GM23338 (cell line): ENCODE data around the gene PPM1H. TPM values are rescaled to one million over a fixed set of nuclear protein-coding genes. Genes with fewer than 3 reads are reported as not detected.

Experiments
- ATAC-seq: fragments of 200-7000 bp; cut with Tn5 transposase; 3 replicates; pipeline ENCODE4 v1.9.1; 2020
- DNase-seq: peaks from one replicate; pipeline ENCODE4 v3.0.0-alpha.2; 2015; ENCODE audit warnings: low spot score
- H2AFZ ChIP-seq: fragments of 200-600 bp; sonication (generic); 2 replicates; pipeline ENCODE4 v1.8.0; 2016; ENCODE audit warnings: antibody characterized with exemption, mild to moderate bottlenecking, moderate library complexity
- H3F3A ChIP-seq: fragments of 200-600 bp; sonication (generic); replicated peaks from 2 replicates; pipeline ENCODE4 v1.8.0; 2017; ENCODE audit warnings: antibody characterized with exemption, mixed run types, low read depth
- H3K27ac ChIP-seq: fragments of 200-600 bp; sonication (generic); 2 replicates; pipeline ENCODE4 v1.6.1; 2016; ENCODE audit warnings: low read depth
- H3K27me3 ChIP-seq: fragments of 200-600 bp; sonication (generic); 2 replicates; pipeline ENCODE4 v1.8.0; 2016; ENCODE audit warnings: mild to moderate bottlenecking, mixed run types, moderate library complexity; ENCODE audit not compliant: insufficient read depth
- H3K36me3 ChIP-seq: fragments of 200-600 bp; sonication (generic); 2 replicates; pipeline ENCODE4 v1.8.0; 2016; ENCODE audit warnings: mild to moderate bottlenecking; ENCODE audit not compliant: insufficient read depth
- H3K4me1 ChIP-seq: fragments of 200-600 bp; sonication (generic); 2 replicates; pipeline ENCODE4 v1.8.0; 2016; ENCODE audit warnings: mild to moderate bottlenecking, moderate library complexity; ENCODE audit not compliant: insufficient read depth
- H3K4me2 ChIP-seq: fragments of 200-600 bp; sonication (generic); 2 replicates; pipeline ENCODE4 v1.7.1; 2017; ENCODE audit warnings: mixed run types
- H3K4me3 ChIP-seq: fragments of 200-600 bp; sonication (generic); 2 replicates; pipeline ENCODE4 v1.6.1; 2016; ENCODE audit warnings: mixed run types
- H3K79me2 ChIP-seq: fragments of 200-600 bp; sonication (generic); replicated peaks from 2 replicates; pipeline ENCODE4 v1.8.0; 2017; ENCODE audit warnings: mild to moderate bottlenecking; ENCODE audit not compliant: insufficient read depth
- H3K9me2 ChIP-seq: fragments of 200-600 bp; sonication (generic); 2 replicates; pipeline ENCODE4 v1.8.0; 2017; ENCODE audit not compliant: insufficient read depth
- H4K20me1 ChIP-seq: fragments of 200-600 bp; sonication (generic); replicated peaks from 2 replicates; pipeline ENCODE4 v1.8.0; 2017; ENCODE audit warnings: mild to moderate bottlenecking; ENCODE audit not compliant: insufficient read depth
- H3K27ac Mint-ChIP-seq: 2 replicates; pipeline ENCODE4 v1.8.0; 2020; ENCODE audit warnings: inconsistent platforms, mild to moderate bottlenecking, moderate library complexity, mixed read lengths
- H3K27me3 Mint-ChIP-seq: 3 replicates; pipeline ENCODE4 v1.8.0; 2022; ENCODE audit warnings: low read depth, mild to moderate bottlenecking, moderate library complexity, mixed read lengths, inconsistent platforms; ENCODE audit not compliant: insufficient read depth, poor library complexity
- H3K36me3 Mint-ChIP-seq: 3 replicates; pipeline ENCODE4 v1.8.0; 2021; ENCODE audit warnings: low read depth, mild to moderate bottlenecking, inconsistent platforms, moderate library complexity, mixed read lengths
- H3K4me1 Mint-ChIP-seq: 3 replicates; pipeline ENCODE4 v1.8.0; 2020; ENCODE audit warnings: mild to moderate bottlenecking, inconsistent platforms, mixed read lengths
- H3K4me3 Mint-ChIP-seq: 3 replicates; pipeline ENCODE4 v1.8.0; 2021; ENCODE audit warnings: moderate library complexity, mild to moderate bottlenecking, inconsistent platforms, mixed read lengths
- H3K9me3 Mint-ChIP-seq: 3 replicates; pipeline ENCODE4 v1.8.0; 2020; ENCODE audit warnings: moderate library complexity, mild to moderate bottlenecking, inconsistent platforms, mixed read lengths
- CREB1 ChIP-seq: fragments of 250-450 bp; sonication (Bioruptor Pico); IDR thresholded peaks from 2 replicates; pipeline ENCODE4 v1.5.0; 2020; ENCODE audit warnings: low read depth, mild to moderate bottlenecking, moderate library complexity
- EZH2 ChIP-seq: fragments of 200-600 bp; sonication (generic); IDR thresholded peaks from one replicate; pipeline ENCODE4 v1.8.0; 2017; ENCODE audit warnings: antibody characterized with exemption, mild to moderate bottlenecking, low read depth; ENCODE audit not compliant: unreplicated experiment
- EZH2phosphoT487 ChIP-seq: fragments of 200-600 bp; sonication (generic); IDR thresholded peaks from one replicate; pipeline ENCODE4 v1.8.1; 2018; ENCODE audit warnings: antibody characterized with exemption; ENCODE audit not compliant: unreplicated experiment
- JUNB ChIP-seq: IDR thresholded peaks from one replicate; pipeline ENCODE4 v1.6.1; 2016; ENCODE audit warnings: antibody characterized with exemption; ENCODE audit not compliant: unreplicated experiment
- NANOG ChIP-seq: IDR thresholded peaks from 2 replicates; pipeline ENCODE4 v1.6.1; 2016; ENCODE audit warnings: antibody characterized with exemption, borderline replicate concordance
- POLR2AphosphoS5 ChIP-seq: IDR thresholded peaks from 2 replicates; pipeline ENCODE4 v1.6.1; 2016; ENCODE audit warnings: antibody characterized with exemption, low read depth
- STAT1 ChIP-seq: IDR thresholded peaks from one replicate; pipeline ENCODE4 v1.6.1; 2016; ENCODE audit warnings: antibody characterized with exemption; ENCODE audit not compliant: unreplicated experiment
- ZNF114 ChIP-seq: fragments of 250-450 bp; sonication (Bioruptor Pico); IDR thresholded peaks from 2 replicates; pipeline ENCODE4 v1.5.0; 2020; ENCODE audit warnings: mild to moderate bottlenecking, moderate library complexity
- ZNF331 ChIP-seq: fragments of 250-450 bp; sonication (Bioruptor Pico); IDR thresholded peaks from 2 replicates; pipeline ENCODE4 v1.5.0; 2020; ENCODE audit warnings: low read depth, mild to moderate bottlenecking, moderate library complexity
- polyA plus RNA-seq: library from polyadenylated mRNA; unstranded; fragments of >200 nt; fragmentation: Nextera tagmentation; extraction: Ambion mirVana; gene quantifications from 2 replicates; pipeline ENCODE4 v1.2.1, GENCODE V29; 2016
- total RNA-seq: library from RNA; depleted of rRNA; stranded (reverse); fragments of >200 nt; shearing (Covaris generic); gene quantifications from 2 replicates; pipeline ENCODE4 v1.2.3, GENCODE V29; 2014
- TF ChIP-seq, protein P1 (sequence below): fragments of 250-450 bp; sonication (Bioruptor Pico); IDR thresholded peaks from 2 replicates; pipeline ENCODE4 v1.5.0; 2020; ENCODE audit warnings: mild to moderate bottlenecking, moderate library complexity
- TF ChIP-seq, protein P2 (sequence below): IDR thresholded peaks from 2 replicates; pipeline ENCODE4 v1.6.1; 2016; ENCODE audit warnings: antibody characterized with exemption
- TF ChIP-seq, protein P3 (sequence below), 2 experiments: fragments of 200-600 bp in 1 of 2; sonication (generic) in 1 of 2; conservative IDR thresholded peaks; 2 replicates each; pipeline versions ENCODE4 v1.5.1 to v1.6.1; 2016 to 2017; ENCODE audit warnings: antibody characterized with exemption in 2 of 2, low read depth in 2 of 2, mild to moderate bottlenecking in 2 of 2, moderate library complexity in 1 of 2
- TF ChIP-seq, protein P4 (sequence below): IDR thresholded peaks from one replicate; pipeline ENCODE4 v1.6.1; 2018; ENCODE audit warnings: antibody characterized with exemption; ENCODE audit not compliant: unreplicated experiment

The PPM1H gene
- total and polyA plus RNA-seq, 2 experiments from 2014 or later: 11.4 to 41.2 TPM

DNA sequence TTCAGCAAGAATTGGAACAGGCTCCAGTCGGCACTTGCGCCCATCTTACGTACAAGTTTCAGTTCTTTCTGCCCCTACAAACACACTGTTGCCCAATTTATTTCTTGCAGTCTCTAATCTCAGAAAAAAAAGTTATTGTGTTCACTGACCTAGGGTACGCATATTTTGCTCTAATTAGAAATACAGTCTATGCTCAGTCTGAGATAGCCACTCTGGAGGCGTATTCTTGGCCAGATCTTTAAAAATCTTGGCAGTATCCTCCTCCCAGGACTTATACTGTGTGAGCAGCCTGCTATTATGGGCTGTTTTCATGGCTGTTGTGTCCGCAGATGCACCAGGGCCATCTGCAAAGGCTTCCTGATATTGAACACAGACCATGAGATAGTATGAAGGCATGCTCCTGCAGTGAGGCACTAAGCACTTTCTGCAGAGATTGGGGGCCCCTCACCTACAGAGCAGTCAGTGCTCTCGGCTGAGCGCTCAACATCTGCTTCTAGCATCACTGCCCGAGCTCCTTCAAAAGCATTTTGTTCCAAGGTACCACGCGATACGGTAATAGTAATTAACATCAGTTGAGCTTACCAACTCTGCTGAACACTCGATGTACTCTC lies 57.9 kb downstream of the PPM1H start:
- Histone ChIP-seq H3K27ac (no peak overlapping the region), H3K4me2 (no peak overlapping the region), H2AFZ (no peak overlapping the region), H3K4me1 (0 out of 2 replicates have a peak, but pooled peaks cover 6% of the 10 kb centered on the region), H3K4me3 (no peak overlapping the region), H3K9me2 (peaks cover 4% of the 10 kb centered on the region; the same call in 1 of the 2 replicates), H3K79me2 (peaks cover 42% of the 10 kb centered on the region), H3K36me3 (no peaks in the 10 kb centered on the region), H3K27me3 (no peaks in the 10 kb centered on the region), H3F3A (no peaks in the 10 kb centered on the region), H4K20me1 (peaks cover 12% of the 10 kb centered on the region; the same call in 1 of the 2 replicates)
- H3K9me3 Mint-ChIP-seq: no peaks in the 10 kb centered on the region; the same call in 2 of the 3 replicates
- H3K27me3 Mint-ChIP-seq: peaks cover 4% of the 10 kb centered on the region
- TF ChIP-seq, protein P1, sequence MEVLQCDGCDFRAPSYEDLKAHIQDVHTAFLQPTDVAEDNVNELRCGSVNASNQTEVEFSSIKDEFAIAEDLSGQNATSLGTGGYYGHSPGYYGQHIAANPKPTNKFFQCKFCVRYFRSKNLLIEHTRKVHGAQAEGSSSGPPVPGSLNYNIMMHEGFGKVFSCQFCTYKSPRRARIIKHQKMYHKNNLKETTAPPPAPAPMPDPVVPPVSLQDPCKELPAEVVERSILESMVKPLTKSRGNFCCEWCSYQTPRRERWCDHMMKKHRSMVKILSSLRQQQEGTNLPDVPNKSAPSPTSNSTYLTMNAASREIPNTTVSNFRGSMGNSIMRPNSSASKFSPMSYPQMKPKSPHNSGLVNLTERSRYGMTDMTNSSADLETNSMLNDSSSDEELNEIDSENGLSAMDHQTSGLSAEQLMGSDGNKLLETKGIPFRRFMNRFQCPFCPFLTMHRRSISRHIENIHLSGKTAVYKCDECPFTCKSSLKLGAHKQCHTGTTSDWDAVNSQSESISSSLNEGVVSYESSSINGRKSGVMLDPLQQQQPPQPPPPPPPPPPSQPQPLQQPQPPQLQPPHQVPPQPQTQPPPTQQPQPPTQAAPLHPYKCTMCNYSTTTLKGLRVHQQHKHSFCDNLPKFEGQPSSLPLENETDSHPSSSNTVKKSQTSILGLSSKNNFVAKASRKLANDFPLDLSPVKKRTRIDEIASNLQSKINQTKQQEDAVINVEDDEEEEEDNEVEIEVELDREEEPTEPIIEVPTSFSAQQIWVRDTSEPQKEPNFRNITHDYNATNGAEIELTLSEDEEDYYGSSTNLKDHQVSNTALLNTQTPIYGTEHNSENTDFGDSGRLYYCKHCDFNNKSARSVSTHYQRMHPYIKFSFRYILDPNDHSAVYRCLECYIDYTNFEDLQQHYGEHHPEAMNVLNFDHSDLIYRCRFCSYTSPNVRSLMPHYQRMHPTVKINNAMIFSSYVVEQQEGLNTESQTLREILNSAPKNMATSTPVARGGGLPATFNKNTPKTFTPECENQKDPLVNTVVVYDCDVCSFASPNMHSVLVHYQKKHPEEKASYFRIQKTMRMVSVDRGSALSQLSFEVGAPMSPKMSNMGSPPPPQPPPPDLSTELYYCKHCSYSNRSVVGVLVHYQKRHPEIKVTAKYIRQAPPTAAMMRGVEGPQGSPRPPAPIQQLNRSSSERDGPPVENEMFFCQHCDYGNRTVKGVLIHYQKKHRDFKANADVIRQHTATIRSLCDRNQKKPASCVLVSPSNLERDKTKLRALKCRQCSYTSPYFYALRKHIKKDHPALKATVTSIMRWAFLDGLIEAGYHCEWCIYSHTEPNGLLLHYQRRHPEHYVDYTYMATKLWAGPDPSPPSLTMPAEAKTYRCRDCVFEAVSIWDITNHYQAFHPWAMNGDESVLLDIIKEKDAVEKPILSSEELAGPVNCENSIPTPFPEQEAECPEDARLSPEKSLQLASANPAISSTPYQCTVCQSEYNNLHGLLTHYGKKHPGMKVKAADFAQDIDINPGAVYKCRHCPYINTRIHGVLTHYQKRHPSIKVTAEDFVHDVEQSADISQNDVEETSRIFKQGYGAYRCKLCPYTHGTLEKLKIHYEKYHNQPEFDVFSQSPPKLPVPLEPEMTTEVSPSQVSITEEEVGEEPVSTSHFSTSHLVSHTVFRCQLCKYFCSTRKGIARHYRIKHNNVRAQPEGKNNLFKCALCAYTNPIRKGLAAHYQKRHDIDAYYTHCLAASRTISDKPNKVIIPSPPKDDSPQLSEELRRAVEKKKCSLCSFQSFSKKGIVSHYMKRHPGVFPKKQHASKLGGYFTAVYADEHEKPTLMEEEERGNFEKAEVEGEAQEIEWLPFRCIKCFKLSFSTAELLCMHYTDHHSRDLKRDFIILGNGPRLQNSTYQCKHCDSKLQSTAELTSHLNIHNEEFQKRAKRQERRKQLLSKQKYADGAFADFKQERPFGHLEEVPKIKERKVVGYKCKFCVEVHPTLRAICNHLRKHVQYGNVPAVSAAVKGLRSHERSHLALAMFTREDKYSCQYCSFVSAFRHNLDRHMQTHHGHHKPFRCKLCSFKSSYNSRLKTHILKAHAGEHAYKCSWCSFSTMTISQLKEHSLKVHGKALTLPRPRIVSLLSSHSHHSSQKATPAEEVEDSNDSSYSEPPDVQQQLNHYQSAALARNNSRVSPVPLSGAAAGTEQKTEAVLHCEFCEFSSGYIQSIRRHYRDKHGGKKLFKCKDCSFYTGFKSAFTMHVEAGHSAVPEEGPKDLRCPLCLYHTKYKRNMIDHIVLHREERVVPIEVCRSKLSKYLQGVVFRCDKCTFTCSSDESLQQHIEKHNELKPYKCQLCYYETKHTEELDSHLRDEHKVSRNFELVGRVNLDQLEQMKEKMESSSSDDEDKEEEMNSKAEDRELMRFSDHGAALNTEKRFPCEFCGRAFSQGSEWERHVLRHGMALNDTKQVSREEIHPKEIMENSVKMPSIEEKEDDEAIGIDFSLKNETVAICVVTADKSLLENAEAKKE (CRISPR knock-in tag): no peak
- TF ChIP-seq, protein P2, sequence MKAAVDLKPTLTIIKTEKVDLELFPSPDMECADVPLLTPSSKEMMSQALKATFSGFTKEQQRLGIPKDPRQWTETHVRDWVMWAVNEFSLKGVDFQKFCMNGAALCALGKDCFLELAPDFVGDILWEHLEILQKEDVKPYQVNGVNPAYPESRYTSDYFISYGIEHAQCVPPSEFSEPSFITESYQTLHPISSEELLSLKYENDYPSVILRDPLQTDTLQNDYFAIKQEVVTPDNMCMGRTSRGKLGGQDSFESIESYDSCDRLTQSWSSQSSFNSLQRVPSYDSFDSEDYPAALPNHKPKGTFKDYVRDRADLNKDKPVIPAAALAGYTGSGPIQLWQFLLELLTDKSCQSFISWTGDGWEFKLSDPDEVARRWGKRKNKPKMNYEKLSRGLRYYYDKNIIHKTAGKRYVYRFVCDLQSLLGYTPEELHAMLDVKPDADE: no peak
- TF ChIP-seq, protein P3, sequence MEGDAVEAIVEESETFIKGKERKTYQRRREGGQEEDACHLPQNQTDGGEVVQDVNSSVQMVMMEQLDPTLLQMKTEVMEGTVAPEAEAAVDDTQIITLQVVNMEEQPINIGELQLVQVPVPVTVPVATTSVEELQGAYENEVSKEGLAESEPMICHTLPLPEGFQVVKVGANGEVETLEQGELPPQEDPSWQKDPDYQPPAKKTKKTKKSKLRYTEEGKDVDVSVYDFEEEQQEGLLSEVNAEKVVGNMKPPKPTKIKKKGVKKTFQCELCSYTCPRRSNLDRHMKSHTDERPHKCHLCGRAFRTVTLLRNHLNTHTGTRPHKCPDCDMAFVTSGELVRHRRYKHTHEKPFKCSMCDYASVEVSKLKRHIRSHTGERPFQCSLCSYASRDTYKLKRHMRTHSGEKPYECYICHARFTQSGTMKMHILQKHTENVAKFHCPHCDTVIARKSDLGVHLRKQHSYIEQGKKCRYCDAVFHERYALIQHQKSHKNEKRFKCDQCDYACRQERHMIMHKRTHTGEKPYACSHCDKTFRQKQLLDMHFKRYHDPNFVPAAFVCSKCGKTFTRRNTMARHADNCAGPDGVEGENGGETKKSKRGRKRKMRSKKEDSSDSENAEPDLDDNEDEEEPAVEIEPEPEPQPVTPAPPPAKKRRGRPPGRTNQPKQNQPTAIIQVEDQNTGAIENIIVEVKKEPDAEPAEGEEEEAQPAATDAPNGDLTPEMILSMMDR (conservative IDR thresholded peaks at IDR 0.05; ENCODE audit: low read depth in 2 of 2): no peak
- TF ChIP-seq ZNF114 (CRISPR knock-in tag) (no peak), POLR2AphosphoS5 (no peak), CREB1 (CRISPR knock-in tag) (no peak), JUNB (no peak), EZH2 (no peak), NANOG (no peak), ZNF331 (CRISPR knock-in tag) (no peak), EZH2phosphoT487 (no peak), STAT1 (no peak)
- TF ChIP-seq, protein P4, sequence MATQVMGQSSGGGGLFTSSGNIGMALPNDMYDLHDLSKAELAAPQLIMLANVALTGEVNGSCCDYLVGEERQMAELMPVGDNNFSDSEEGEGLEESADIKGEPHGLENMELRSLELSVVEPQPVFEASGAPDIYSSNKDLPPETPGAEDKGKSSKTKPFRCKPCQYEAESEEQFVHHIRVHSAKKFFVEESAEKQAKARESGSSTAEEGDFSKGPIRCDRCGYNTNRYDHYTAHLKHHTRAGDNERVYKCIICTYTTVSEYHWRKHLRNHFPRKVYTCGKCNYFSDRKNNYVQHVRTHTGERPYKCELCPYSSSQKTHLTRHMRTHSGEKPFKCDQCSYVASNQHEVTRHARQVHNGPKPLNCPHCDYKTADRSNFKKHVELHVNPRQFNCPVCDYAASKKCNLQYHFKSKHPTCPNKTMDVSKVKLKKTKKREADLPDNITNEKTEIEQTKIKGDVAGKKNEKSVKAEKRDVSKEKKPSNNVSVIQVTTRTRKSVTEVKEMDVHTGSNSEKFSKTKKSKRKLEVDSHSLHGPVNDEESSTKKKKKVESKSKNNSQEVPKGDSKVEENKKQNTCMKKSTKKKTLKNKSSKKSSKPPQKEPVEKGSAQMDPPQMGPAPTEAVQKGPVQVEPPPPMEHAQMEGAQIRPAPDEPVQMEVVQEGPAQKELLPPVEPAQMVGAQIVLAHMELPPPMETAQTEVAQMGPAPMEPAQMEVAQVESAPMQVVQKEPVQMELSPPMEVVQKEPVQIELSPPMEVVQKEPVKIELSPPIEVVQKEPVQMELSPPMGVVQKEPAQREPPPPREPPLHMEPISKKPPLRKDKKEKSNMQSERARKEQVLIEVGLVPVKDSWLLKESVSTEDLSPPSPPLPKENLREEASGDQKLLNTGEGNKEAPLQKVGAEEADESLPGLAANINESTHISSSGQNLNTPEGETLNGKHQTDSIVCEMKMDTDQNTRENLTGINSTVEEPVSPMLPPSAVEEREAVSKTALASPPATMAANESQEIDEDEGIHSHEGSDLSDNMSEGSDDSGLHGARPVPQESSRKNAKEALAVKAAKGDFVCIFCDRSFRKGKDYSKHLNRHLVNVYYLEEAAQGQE: no peak
- DNase-seq (no peak), ATAC-seq (no peak)
- no peak overlapping the region for H3K4me3 Mint-ChIP-seq
- peaks cover 33% of the 10 kb centered on the region for H3K36me3 Mint-ChIP-seq
- peaks cover 11% of the 10 kb centered on the region for H3K4me1 Mint-ChIP-seq
- H3K27ac Mint-ChIP-seq: no peak overlapping the region
